GM19468 (cell line): ENCODE data around the gene NME7.
"Not testable (repeated sequence)": the region's sequence is repeated elsewhere in the genome, so short reads cannot be mapped to it uniquely, and the experiment has no call there.

Experiments
- ATAC-seq: cut with Tn5 transposase; IDR thresholded peaks from one replicate; pipeline ENCODE4 v1.9.1; 2021; ENCODE audit warnings: mild to moderate bottlenecking, moderate library complexity, moderate number of reproducible peaks; ENCODE audit not compliant: unreplicated experiment; ENCODE audit errors: extremely low read depth

The NME7 gene

GRCh38 chr1:169180174-169180573, 187.4 kb downstream of the NME7 start:
- ATAC-seq, result no peak

- not testable (repeated sequence) for ATAC-seq
Observed at GRCh38 chr1:169179431-169179830, 188.2 kb downstream of the NME7 start.

- ATAC-seq, result no peak
Observed at GRCh38 chr1:169175461-169175860, 192.1 kb downstream of the NME7 start.

- ATAC-seq, result no peak
Observed at GRCh38 chr1:169163059-169163458, 204.5 kb downstream of the NME7 start.

GRCh38 chr1:169161496-169162194, 206.0 kb downstream of the NME7 start:
- peak; percentile 50 for ATAC-seq

GRCh38 chr1:169160845-169161495, 206.6 kb downstream of the NME7 start:
- no peak for ATAC-seq

- no peak for ATAC-seq
Observed at GRCh38 chr1:169156580-169156979, 211.0 kb downstream of the NME7 start.

- no peak for ATAC-seq
Observed at GRCh38 chr1:169155675-169156074, 211.9 kb downstream of the NME7 start.

- ATAC-seq, result no peak
Observed at GRCh38 chr1:169151338-169151837, 216.2 kb downstream of the NME7 start.

- no peak for ATAC-seq
Observed at GRCh38 chr1:169150641-169151337, 216.8 kb downstream of the NME7 start.

- no peak for ATAC-seq
Observed at GRCh38 chr1:169149555-169150286, 217.9 kb downstream of the NME7 start.

GRCh38 chr1:169148472-169149252, 218.9 kb downstream of the NME7 start:
- no peak for ATAC-seq

- ATAC-seq, result no peak
Observed at GRCh38 chr1:169146576-169147214, 220.9 kb downstream of the NME7 start.

- ATAC-seq, result no peak
Observed at GRCh38 chr1:169144941-169145626, 222.5 kb downstream of the NME7 start.

GRCh38 chr1:169143984-169144383, 223.6 kb downstream of the NME7 start:
- no peak for ATAC-seq

- ATAC-seq, result no peak
Observed at GRCh38 chr1:169143346-169143745, 224.3 kb downstream of the NME7 start.

GRCh38 chr1:169142129-169142528, 225.5 kb downstream of the NME7 start:
- no peak for ATAC-seq

- no peak for ATAC-seq
Observed at GRCh38 chr1:169141356-169141755, 226.2 kb downstream of the NME7 start.
